GM21390 (cell line): Measurements from ENCODE around the gene RXRB.

ENCODE experiments used
- ATAC-seq: cut with Tn5 transposase; IDR thresholded peaks from one replicate; pipeline ENCODE4 v1.9.1; 2021; ENCODE audit not compliant: unreplicated experiment

RXRB gene

GRCh38 chr6:33212857-33213165 is 12.3 kb upstream of the RXRB start:
- ATAC-seq, result no peak

DNA sequence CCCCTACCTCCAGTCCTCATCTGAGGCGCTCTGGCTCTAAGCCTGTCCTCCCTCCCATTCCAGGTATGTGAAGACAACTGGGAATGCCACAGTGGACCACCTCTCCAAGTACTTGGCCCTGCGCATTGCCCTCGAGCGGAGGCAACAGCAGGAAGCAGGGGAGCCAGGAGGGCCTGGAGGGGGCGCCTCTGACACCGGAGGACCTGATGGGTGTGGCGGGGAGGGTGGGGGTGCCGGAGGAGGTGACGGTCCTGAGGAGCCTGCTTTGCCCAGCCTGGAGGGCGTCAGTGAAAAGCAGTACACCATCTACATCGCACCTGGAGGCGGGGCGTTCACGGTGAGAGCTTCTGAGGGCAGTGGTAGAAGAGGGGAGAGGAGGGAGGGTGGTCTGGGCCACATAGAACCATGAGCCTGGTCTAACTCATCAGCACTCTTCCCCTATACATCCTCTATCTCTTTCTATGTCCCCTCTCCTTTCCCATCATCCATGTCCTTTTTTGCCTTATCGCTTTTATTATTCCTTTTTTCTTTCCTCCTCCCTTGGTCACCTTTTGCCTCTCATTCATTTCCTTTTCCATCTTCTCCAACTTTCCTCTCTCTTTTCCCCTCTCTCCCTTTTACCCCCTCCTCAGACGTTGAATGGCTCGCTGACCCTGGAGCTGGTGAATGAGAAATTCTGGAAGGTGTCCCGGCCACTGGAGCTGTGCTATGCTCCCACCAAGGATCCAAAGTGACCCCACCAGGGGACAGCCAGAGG is 11.4 kb upstream of the RXRB start:
- no peak for ATAC-seq

DNA sequence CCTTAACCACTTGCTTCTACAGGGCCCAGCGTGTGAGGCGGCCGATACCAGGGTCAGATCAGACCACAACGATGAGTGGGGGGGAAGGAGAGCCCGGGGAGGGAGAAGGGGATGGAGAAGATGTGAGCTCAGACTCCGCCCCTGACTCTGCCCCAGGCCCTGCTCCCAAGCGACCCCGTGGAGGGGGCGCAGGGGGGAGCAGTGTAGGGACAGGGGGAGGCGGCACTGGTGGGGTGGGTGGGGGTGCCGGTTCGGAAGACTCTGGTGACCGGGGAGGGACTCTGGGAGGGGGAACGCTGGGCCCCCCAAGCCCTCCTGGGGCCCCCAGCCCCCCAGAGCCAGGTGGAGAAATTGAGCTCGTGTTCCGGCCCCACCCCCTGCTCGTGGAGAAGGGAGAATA is 10.7 kb upstream of the RXRB start:
- no peak for ATAC-seq

GRCh38 chr6:33209856-33210255 is 9.4 kb upstream of the RXRB start:
- no peak for ATAC-seq

DNA sequence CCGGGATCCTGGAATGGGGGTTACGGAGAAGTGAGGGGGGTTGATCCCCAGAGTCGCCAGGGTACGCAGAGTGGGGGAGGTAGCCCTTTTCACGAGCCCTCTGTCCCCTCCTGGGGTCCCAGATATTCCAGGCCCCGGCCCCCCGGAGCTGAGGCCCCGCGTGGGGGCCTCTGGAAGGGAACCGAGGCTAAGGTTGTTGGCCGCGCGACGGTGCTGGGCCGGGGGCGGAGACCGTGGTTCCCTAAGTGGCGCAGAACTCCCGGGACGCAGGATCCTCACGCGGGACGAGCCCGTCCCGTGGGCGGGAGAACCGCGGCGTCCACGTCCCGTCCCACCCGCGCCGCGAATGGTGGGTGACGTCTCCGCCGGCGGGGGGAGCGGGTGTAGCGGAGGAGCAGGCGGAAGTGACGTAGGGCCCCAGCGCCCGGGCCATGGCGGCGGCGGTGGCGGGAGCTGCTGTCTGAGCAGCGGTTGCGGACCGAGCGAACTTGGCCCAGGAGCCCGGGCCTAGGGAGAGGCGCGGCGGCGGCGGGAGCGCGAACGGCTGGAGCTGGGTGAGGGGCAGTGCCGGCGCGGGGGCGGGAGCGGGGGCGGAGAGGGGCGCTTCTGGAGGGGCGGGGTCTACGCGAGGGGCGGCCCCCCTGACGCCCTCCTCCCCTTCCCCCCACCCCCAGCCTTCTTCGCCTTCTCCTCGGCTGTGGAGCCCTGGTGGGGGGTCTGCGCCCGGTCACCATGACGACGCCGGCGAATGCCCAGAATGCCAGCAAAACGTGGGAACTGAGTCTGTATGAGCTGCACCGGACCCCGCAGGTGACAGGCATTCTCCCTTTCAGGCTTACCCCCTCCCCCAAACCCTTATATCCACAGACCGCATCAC is 7.9 kb upstream of the RXRB start, which contains the start of gene RING1:
RING1 (plus strand) TSS at position 410 of the 877 bp plus-strand sequence; CDS start at position 733, 323 bp downstream.
- peak; percentile 48 for ATAC-seq

DNA sequence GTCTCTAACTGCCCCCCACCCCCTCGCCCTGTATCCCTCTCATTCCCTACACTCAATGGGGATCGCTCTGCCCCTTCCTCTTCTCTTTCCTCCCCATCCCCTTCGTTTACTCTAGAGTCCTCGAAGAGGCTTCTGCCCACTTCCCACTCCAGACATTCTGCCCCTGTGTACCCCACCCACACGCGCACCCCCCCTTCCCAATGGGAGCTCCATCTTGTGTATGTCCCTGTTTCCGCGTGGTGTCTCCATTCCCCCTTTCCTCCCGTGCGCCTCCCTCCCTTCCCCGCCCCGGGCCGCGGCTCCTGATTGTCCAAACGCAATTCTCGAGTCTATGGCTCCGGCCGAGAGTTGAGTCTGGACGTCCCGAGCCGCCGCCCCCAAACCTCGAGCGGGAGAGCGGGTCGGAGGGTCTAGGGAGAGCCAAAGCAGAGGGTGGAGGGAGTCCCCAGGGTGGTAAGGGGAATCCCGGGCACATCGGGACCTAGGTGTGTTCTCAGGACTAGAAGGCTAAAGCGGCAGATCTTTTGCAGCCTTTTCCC is 7.2 kb upstream of the RXRB start:
- ATAC-seq, result no peak

DNA sequence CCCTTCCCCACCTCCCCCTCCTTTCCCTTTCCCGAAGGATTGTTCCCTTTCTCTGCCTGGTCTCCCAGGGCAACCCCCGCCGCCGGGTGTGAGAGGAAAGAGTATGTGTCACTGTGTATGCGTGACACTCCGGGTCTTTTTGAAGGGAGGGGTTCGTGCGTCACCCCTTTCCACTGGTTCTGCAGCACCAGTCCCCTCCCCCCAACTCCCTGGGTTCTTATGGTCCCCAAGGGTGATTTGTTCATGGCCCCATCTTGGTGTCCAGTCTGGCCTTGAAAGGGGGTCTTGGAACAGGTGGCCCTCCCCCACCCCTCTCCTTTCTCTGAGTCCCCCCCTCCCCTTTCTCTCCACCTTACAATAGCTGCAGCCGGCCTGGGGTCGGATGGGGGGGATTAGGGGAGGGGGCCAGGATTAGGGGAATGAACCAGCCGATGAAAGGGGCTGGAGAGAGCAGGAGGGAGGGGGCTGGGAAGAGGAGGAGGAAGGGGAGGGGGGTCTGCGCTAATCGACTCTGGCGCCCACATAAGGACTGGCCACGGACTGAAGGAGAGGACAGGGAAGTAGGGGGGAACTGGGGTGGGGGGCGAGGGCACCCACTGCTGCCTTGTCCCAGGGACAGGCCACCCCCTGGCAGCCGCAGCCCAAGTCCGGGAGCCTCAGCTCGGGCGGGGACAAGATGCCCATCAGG is 6.5 kb upstream of the RXRB start:
- ATAC-seq, result no peak

DNA sequence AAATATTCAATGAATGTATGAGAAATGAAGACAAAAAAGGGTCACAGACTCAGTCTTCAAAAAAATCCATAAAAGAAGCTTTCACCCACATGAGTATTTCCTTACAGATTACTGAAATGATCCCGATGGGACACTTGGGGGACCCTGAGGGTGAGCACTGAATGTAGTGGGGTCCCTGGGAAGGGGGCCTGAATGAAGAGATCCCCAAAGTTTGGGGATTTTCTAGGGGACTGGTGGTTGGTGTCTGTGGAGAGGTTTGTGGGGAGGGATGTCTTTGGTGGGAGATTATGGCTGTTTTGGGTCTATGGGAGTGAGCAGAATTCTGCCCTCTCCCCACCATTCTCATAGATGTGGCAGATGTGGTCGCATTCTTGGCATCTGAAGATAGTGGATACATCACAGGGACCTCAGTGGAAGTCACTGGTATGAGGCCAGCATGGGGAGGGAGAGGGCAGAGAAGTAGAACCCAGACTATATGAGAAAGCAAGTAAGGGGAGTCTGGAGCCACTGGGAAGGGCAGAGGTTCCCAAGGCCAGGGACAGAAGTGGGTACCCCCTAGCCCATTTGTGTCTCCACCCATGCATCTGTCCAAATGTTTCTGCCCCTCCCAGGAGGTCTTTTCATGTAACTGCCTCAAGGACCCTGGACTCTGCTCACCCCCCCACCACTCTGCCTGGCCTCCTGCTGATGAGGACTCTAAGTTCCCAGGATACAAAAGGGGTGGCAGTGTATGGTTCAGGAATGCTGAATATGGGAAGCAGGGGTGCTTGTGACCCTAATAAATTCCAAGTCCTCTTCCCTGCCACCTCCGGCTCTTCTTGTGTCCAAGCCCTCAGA is 5.8 kb upstream of the RXRB start:
- no peak for ATAC-seq

GRCh38 chr6:33205191-33206026 is 4.9 kb upstream of the RXRB start:
- ATAC-seq, result no peak

GRCh38 chr6:33204415-33205190 is 4.1 kb upstream of the RXRB start, which contains the start of gene HSD17B8:
HSD17B8 (plus strand) TSS chr6:33204655; CDS start chr6:33204669, 14 bp downstream.
- ATAC-seq, result peak; percentile 54

- ATAC-seq, result no peak
Measured at GRCh38 chr6:33204165-33204414, 3.6 kb upstream of the RXRB start.

GRCh38 chr6:33203443-33204164 is 3.1 kb upstream of the RXRB start:
- ATAC-seq, result no peak

DNA sequence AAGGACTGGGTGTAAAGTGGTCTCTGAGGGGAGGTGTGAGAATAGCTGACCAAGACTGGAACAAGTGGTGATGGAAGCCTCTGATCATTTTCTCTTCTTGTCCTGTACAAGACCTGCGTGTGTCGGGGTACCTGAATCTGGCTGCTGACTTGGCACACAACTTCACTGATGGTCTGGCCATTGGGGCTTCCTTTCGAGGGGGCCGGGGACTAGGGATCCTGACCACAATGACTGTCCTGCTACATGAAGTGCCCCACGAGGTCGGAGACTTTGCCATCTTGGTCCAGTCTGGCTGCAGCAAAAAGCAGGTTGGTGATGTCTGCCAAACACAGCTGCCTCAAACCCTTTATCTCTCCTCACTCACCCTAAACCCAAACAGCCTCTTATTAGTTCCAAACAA is 2.3 kb upstream of the RXRB start:
- ATAC-seq, result no peak

DNA sequence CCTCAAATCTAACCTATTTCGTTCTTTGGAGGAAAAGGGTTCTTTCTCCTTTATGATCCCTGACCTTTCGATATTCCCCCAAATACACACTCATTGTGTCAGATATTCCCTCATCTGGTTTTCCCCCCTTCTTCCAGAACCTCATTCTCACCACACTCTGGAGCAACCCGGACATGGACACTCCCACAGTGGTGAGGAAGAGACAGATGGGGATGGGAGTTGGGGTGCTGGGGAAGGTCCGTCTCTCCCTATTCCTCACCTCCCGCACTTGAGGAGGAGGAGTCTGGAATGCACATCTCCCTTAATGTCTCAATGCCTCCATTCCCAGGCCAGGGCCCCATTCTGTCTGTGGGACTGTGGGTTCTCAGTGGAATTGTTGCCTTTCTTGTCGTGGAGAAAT is 1.5 kb upstream of the RXRB start:
- ATAC-seq, result no peak

DNA sequence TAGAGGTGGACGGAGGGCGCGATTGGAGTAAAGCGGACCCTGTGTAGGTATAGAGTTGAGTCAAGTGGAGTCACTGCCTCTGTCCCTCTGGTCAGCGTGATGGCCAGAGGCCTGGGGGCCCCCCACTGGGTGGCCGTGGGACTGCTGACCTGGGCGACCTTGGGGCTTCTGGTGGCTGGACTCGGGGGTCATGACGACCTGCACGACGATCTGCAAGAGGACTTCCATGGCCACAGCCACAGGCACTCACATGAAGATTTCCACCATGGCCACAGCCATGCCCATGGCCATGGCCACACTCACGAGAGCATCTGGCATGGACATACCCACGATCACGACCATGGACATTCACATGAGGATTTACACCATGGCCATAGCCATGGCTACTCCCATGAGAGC is 681 bp upstream of the RXRB start:
- ATAC-seq, result no peak

DNA sequence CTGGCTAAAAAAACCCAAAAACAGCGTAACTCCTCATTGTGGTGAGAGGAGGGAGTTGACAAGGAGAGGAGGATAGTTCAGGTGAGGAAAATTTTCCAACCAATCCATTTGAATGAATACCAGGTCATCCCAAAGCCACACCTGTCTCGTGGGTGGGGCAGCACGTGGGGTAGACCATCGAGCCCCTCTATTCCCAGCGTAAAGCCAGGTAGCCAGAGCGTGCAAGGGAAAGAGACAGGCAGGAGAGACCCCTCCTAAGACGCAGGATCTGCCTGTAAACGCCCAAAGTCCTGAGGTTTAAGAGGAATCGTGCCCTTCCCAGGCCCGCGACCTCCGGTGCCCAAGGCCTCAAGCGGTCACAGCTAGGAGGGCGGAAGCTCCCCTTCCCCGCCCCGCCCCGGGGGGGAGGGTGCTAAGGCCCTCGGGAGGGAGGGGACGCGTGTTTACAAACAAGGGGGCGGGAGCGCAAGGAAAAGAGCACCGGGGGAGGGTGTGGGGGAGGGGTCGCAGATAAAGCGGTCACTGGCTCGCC is 712 bp downstream of the RXRB start:
- ATAC-seq, result peak; percentile 22

DNA sequence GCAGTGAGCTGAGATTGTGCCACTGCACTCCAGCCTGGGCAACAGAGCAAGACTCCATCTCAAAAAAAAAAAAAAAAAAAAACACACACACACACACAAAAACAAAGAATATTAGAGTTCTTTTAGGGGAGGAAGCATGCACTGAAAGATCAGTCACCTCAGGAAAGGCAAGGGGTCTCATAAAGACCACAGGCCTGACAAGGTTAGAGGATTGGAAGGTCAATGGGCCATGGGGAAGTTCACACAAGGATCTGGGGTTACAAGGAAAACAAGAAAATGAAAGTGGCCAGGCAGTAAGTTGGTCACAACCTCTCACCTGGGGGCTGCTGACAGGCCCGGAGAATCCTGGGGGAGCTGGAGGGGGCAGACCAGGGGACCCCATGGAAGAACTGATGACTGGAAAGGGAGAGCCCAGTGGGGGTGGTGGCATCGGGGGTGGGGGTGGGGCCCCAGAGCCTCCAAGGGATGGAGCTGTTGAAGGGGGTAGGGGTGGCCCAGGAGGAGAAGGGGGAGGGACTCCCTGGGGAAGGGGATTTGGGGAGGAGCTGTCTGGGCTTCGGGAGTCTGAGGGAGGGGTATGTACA is 1.5 kb downstream of the RXRB start:
- ATAC-seq, result no peak
